Activated CD4-positive, alpha-beta T cell treated with anti-CD3 and anti-CD28 coated beads, Interleukin-2, amount 50 U/mL, for 48 hours (primary cell): ENCODE results near the gene ST6GALNAC3.

Experiments used
- DNase-seq, 2 experiments: peaks; one replicate each; pipeline ENCODE4 v3.0.0-alpha.2; 2020

ST6GALNAC3 gene

GRCh38 chr1:76371941-76372340 is 297.4 kb downstream of the ST6GALNAC3 start:
- DNase-seq, result no peak

- no peak for DNase-seq
These were observed 299.5 kb downstream of the ST6GALNAC3 start for GRCh38 chr1:76374086-76374485.

DNA sequence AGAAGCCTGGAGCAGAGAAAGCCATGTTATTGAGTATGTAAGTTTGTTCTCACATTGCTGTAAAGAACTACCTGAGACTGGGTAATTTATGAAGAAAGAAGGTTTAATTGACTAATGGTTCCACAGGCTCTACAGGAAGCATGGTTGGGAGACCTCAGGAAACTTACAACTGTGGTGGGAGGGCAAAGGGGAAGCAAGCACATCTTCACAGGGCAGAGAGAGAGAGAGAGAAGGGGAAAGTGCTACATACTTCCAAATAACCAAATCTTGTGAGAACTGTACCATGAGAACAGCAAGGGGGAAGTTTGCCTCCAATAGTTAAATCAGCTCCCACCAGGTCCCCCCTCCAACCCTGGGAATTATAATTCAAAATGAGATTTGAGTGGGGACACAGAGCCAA is 302.7 kb downstream of the ST6GALNAC3 start:
- no peak for DNase-seq

- DNase-seq, result no peak
These were observed 305.0 kb downstream of the ST6GALNAC3 start for GRCh38 chr1:76379506-76379905.

GRCh38 chr1:76381450-76382097 is 307.0 kb downstream of the ST6GALNAC3 start:
- DNase-seq, result no peak

DNA sequence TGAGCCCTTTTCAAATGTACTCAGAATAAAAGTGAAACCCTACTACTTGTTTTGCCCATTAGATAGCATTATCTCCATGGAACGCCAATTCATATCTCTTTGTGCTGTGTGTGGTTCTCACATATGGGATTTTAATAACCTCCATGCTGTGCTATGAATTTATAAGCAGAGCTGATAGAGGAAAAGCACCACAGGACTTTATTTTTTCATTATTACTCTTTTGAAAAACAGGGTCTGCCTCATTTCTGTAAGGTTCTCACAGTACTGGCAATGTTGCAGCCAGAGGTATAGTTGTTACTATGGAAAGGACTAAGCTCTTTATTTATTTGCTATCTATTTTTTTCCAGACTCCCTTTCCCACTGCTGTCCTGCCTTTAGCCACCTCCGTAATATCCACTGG is 313.7 kb downstream of the ST6GALNAC3 start:
- DNase-seq, result no peak

DNA sequence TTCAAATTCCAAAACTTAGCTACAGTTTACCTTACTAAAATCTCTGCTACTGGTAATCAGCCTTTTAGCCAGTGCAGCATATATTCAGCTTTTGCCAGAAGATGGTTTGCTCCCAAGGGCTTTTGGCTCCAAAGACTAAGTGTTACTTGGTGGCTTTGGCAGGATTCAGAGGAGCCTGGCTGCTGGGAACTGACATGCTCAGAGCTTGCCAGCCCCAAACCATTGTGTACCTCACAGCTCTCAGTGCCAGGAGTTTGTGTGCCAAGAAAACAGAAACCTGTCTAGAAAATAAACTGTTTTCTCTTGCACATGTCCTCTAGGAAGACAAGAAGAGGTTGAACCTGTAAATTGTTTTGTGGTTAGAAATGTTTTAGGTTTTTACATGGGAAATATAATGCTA is 315.9 kb downstream of the ST6GALNAC3 start:
- no peak for DNase-seq

GRCh38 chr1:76395059-76395458 is 320.5 kb downstream of the ST6GALNAC3 start:
- no peak for DNase-seq

DNA sequence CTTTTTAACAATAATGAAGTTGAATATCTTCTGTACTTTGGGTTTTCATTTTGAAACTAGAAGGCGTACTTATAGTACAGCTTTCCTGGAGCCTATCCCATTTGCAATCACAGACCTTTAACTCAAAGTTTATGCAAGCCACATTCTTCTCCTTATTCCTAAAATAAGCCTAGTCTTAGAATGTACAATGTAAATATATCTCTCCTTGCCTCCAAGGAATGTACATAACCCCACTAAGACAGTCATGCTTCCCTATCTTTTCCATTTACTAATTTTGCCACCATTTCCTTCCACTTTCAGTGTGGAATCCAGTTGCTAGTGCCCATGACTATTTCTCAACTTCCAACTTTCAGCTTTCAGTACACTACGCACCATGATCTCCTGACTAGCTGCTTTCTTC is 327.6 kb downstream of the ST6GALNAC3 start:
- DNase-seq, result no peak

DNA sequence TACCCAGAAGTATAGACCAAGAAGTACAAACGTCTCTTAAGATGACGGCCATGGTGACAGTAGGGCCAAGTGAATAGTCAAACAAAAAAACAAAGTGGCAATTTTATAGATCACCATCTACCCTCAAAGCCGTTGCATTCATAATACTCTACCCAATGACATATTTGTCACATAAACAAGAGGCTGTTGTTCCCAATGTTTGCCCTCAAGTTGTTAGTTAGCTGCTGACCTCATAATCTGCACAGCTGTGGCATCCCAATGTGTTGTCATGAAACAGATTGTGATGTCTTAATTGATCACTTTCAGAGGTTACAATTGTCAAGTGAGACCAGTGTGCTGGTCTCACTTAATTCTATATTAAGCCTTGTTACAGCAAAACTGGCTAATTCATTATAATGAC is 333.8 kb downstream of the ST6GALNAC3 start:
- DNase-seq, result no peak

DNA sequence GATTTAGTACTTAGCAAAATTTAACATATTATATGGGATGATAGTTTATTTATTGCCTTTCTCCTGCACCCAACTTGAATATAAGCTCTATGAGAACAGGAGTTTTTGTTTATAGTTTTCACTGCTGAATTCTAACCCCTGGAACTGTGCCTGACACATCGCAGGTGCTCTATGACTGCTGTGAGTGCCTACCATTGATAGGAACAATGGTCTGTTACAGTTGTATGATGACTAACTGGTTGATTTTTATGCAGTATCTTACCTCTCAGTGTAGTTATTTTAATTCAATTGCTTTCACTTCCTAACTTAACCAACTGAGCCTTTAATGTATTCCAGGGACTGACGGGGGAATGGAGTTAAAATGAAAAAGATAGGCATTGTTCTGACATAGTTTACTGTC is 336.0 kb downstream of the ST6GALNAC3 start:
- no peak for DNase-seq

DNA sequence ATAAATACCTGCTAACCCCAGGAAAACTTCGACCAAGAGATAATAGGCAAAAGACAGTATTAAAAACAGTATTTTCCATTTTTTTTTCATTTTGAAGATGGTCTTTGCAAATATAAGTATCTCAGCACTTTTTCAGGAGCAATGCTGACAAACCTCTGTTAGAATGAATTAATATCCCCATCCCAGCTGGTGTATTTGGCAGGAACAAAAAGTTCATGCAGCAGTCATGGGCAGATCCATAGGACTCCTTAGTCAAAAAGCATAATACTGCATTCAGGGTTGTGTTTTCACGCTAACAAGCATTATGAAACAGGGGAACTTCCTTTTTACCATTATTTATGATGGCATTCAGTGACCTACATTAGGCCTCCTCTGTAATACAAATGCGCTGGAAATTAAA is 344.0 kb downstream of the ST6GALNAC3 start:
- DNase-seq, result no peak

DNA sequence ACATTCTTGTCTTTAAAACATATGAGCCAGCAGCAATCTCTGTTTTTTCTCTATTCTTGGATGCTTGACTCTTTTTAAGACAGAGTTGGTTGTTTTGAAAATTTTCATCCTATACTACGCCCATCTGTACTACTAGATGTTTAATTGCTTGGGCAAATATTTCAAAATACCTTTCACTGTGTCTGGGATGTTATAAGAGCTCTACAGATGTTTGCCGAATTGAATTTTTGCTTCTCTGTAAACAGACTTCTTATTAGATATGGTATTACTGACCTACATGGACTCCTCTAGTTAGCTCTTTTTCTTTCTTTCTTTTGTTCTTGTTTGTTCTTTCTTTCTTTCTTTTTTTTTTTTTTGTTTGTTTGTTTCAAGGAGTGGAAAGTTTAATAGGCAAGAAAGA is 345.1 kb downstream of the ST6GALNAC3 start:
- no peak for DNase-seq

- no peak for DNase-seq
These were observed 350.9 kb downstream of the ST6GALNAC3 start for GRCh38 chr1:76425201-76426145.

DNA sequence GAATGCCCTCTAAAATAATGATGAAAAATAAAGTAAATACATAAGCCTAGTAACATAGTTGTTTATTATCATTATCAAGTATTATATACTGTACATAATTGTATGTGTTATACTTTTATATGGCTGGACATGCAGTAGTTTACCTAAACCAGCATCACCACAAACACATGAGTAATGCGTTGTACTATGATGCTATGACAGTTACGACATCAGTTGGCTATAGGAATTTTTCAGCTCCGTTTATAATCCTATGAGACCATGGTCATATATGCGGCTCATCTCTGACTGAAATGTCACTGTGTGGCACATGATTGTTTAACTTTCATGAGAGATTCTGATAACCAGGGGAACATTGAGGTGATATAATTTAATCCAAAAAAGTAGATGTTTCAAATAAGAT is 352.1 kb downstream of the ST6GALNAC3 start:
- no peak for DNase-seq

DNA sequence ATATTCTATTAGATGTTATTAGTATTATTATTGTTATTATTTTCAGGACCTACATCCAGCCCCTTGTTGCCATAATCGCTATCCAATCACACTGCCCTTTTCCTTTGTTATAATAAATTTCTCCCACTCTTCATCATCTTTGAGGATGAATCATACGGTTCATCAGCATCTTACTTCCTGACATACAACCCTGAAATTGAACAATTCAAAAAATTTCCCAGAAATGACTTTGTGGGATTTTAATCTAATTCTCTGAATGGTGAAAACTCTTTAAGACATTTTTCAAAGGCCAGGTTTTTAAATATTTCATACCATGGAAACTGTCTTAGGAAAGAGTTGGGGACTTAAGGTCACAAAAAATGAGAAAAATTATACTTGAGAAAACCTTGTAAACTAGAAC is 353.5 kb downstream of the ST6GALNAC3 start:
- DNase-seq, result no peak

DNA sequence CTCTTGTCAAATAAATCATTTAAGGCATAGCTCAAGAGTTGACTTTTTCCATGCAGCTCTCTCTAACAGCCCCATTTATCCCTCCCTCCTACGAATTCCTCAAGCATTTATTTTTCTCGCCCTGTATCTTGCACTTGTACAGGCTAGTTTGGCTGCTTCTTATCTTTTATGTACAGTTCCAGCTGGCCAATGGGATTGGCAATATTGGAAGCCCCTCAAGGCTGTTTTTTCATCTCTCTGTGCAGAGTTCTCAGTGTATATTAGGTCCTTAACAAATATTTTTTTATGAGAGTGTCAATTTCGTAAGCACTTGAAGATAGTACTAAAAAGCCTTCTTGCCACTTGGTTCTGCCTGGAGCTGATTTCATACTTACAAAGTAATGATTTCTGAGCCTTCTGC is 356.0 kb downstream of the ST6GALNAC3 start:
- no peak for DNase-seq

DNA sequence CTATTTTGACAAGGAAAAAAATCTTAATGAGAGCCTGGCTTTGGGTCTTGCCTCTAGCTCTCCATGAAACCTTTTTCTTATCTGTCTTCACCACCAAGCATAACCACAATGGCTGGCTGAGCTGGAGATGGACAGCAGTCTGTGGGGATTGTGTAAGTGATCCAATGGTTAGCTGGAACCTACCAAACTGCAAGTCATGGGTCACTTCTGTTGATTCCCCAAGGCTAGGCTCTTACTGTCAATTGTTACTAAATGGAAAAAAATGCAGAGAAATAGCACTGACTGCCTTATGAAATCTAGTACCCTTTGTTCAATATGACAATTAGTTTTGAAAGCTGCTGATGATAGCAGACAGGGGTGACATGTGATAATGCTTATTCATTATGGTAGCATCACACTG is 359.0 kb downstream of the ST6GALNAC3 start:
- no peak for DNase-seq

- DNase-seq, result no peak
These were observed 368.7 kb downstream of the ST6GALNAC3 start for GRCh38 chr1:76443217-76443616.

GRCh38 chr1:76444773-76445172 is 370.2 kb downstream of the ST6GALNAC3 start:
- DNase-seq, result no peak

GRCh38 chr1:76450229-76450628 is 375.7 kb downstream of the ST6GALNAC3 start:
- no peak for DNase-seq

DNA sequence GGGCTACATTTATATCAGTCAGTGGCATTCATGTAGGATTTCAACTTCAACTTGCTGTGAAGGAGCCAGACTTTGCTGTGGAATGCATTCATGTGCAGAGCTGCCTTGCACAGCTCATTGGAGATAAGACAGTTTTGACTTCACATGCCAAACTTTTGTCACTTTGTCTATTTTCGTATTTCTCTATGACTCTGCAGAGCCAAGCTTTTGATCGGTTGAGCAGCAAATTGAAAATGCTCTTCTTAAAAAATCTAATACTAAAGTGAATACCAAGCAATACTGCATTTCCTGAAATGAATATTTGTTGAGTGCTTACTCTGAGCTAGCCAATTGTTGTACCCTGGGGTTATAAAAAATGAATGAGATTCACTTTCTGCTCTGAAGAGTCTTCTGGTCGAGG is 388.7 kb downstream of the ST6GALNAC3 start:
- DNase-seq, result no peak

GRCh38 chr1:76463849-76464248 is 389.3 kb downstream of the ST6GALNAC3 start:
- DNase-seq, result no peak

DNA sequence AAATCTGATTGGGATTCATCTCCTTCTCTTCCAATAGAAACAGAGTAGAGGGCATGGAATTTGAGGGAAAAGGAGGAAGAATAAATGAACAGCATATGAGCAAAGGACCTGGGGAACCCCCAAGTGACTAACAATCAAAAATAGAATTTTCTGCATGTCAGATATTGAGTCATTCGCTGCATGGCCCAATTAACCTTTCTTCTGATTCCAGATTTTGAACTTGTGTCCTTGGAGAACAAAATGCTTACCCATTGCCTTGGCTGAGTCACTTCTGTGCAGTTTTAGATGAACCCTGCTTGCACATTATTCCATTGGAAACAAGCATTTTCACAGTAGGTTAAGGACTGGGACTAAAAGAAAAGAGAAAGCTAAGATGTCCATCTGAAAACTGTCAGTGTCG is 390.5 kb downstream of the ST6GALNAC3 start:
- DNase-seq, result no peak
